Fibroblast of the aortic adventitia (primary cell): ENCODE measurements around the gene FGD2. TPM values are rescaled to one million over a fixed set of nuclear protein-coding genes. Genes with fewer than 3 reads are reported as not detected.

Source experiments
- DNase-seq: peaks from one replicate; pipeline ENCODE4 v3.0.0-alpha.2; 2010; ENCODE audit warnings: low read depth
- H3K4me3 ChIP-seq: 2 replicates; pipeline ENCODE4 v1.5.1; 2011; ENCODE audit warnings: low read depth, mild to moderate bottlenecking, control low read depth, low read length, moderate library complexity
- total RNA-seq: library from RNA; depleted of rRNA; stranded (reverse); fragments of >200 nt; gene quantifications from 2 replicates; pipeline ENCODE4 v1.2.3, GENCODE V29; 2012; ENCODE audit warnings: low replicate concordance
- TF ChIP-seq, protein P1 (sequence below): IDR thresholded peaks from 2 replicates; pipeline ENCODE4 v1.5.1; 2011; ENCODE audit warnings: mild to moderate bottlenecking, low read length, control low read depth, inconsistent platforms; ENCODE audit not compliant: insufficient read depth

The FGD2 gene
- total RNA-seq, 1 donor = not detected

DNA sequence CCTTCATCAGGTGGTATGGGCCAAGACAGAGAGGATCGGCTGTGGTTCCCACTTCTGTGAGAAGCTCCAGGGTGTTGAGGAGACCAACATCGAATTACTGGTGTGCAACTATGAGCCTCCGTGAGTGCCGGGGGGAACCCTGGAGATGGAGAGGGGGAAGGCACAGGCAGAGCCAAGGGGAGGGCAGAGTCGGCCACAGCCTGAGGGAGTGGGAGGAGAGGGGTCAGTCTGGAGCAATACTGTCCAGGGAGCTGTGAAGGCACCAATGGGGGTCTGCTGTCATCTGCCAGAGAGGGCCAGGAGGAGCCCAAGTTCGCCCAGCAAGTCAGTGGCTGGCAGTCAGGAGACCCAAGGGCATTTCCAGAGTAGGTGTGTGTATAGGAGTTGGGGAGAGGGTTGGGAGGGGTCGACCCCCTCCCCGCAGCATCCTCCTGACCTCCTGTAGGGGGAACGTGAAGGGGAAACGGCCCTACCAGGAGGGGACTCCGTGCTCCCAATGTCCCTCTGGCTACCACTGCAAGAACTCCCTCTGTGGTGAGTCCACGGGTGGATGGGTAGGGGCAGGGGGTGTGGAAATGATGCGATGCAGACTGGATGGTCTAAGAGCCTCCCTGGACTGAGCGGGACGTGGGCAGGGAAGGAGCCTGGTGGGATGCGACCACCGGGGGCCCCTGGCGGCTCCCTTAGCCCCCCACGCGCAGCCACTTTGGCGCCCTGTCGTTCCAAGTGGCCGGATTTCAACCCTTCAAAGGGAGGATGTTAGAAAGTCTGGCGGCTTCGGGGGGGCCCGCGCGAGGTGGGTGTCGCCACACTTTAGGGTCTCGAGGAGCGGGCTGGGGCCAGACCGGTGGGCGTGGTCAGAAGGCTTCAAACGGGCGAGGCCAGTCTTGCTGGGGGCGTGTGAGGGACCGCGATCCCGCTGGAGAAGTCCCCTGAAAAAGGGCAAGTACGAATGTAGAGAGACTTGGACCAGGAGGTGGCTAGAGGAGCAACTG lies 43.7 kb upstream of the FGD2 start:
- DNase-seq = no peak
- TF ChIP-seq, protein P1, sequence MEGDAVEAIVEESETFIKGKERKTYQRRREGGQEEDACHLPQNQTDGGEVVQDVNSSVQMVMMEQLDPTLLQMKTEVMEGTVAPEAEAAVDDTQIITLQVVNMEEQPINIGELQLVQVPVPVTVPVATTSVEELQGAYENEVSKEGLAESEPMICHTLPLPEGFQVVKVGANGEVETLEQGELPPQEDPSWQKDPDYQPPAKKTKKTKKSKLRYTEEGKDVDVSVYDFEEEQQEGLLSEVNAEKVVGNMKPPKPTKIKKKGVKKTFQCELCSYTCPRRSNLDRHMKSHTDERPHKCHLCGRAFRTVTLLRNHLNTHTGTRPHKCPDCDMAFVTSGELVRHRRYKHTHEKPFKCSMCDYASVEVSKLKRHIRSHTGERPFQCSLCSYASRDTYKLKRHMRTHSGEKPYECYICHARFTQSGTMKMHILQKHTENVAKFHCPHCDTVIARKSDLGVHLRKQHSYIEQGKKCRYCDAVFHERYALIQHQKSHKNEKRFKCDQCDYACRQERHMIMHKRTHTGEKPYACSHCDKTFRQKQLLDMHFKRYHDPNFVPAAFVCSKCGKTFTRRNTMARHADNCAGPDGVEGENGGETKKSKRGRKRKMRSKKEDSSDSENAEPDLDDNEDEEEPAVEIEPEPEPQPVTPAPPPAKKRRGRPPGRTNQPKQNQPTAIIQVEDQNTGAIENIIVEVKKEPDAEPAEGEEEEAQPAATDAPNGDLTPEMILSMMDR = no peak
- no peak overlapping the region for H3K4me3 ChIP-seq

DNA sequence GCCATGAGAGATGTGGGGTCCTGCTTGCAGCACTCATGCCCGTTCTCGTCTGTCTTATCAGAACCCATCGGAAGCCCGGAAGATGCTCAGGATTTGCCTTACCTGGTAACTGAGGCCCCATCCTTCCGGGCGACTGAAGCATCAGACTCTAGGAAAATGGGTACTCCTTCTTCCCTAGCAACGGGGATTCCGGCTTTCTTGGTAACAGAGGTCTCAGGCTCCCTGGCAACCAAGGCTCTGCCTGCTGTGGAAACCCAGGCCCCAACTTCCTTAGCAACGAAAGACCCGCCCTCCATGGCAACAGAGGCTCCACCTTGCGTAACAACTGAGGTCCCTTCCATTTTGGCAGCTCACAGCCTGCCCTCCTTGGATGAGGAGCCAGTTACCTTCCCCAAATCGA lies 42.6 kb upstream of the FGD2 start:
- no peak overlapping the region for H3K4me3 ChIP-seq
- peak; percentile 39 for DNase-seq
- TF ChIP-seq, protein P1 = no peak

DNA sequence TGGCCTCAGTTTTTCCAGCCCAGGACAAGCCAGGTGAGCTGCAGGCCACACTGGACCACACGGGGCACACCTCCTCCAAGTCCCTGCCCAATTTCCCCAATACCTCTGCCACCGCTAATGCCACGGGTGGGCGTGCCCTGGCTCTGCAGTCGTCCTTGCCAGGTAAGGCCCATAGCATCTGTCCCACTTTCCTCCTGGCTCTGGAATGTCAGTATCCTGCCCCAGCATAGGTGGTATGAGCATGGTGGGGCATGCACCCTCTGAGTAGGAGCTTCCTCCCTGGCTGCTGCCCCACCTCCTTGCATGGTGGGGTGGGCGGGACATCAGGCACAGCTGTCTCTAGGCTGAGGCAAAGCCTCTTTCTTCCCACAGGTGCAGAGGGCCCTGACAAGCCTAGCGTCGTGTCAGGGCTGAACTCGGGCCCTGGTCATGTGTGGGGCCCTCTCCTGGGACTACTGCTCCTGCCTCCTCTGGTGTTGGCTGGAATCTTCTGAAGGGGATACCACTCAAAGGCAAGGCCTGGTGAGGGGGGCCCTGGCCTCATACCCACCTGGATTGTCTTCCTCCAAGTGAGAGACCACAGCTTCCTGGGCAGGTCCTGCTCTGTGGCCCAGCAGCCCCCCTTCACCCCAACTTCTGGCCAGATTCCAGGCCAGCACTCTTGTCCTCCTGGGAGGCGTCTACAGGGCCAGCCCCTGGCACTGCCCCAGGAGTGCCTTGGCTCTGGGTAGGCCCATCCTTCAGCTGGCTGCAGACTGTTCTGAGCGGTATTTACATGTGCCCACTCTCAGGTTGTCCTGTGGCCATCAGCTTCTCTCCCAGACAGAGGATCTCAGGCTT lies 41.8 kb upstream of the FGD2 start:
- peak; percentile 35 for DNase-seq
- H3K4me3 ChIP-seq = no peak overlapping the region
- TF ChIP-seq, protein P1 = no peak

DNA sequence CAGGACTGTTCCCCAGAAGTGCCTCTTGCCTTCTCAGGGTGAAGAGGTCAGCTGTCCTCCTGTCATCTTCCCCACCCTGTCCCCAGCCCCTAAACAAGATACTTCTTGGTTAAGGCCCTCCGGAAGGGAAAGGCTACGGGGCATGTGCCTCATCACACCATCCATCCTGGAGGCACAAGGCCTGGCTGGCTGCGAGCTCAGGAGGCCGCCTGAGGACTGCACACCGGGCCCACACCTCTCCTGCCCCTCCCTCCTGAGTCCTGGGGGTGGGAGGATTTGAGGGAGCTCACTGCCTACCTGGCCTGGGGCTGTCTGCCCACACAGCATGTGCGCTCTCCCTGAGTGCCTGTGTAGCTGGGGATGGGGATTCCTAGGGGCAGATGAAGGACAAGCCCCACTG lies 41.1 kb upstream of the FGD2 start:
- TF ChIP-seq, protein P1 = no peak
- no peak for DNase-seq
- no peak overlapping the region for H3K4me3 ChIP-seq

DNA sequence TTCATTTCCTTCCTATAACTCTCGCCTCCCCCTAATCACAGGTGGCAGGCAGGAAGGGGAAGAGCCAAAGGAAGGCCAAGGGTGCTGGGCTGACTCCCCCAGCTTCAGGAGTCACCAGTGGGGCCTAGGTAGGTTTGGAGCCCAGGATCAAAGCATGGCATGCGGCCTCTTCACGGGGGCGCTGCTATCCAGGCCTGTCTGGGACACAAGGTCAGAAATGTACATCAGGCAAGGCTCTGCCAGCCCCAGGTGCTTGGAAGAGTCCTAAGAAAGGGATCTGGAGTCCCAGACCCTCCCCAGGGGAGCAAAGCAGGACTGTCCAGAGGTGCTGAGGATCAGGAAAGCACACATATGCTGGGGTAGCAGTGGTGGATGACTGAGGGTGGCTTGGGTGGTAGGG lies 40.5 kb upstream of the FGD2 start:
- TF ChIP-seq, protein P1 = no peak
- DNase-seq = no peak
- no peak overlapping the region for H3K4me3 ChIP-seq

DNA sequence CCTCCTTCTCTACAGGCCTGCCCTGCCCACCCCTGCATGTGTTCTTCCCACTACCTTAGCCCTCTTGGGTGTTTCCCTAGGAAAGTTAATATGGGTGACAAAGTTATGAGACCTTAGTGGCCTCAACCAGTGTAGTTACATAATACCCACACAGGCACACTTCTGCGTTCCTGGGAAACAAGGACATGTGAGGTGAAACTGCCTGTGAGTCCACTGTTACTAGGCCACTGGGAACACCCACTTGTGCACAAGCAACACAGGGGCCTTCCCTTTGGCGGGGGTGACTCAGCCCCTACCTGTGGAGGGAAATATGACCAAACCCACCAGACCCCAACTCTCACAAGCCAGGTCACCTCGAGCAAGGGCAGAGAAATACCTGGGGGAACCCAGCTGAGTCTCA lies 38.2 kb upstream of the FGD2 start:
- no peak overlapping the region for H3K4me3 ChIP-seq
- DNase-seq = no peak
- TF ChIP-seq, protein P1 = no peak
